ENCODE data around the gene ST6GALNAC2. TPM values are rescaled to one million over a fixed set of nuclear protein-coding genes. Genes with fewer than 3 reads are reported as not detected.
"Not testable (repeated sequence)": the region's sequence is repeated elsewhere in the genome, so short reads cannot be mapped to it uniquely, and the experiment has no call there.

Gene ST6GALNAC2
- total and polyA plus RNA-seq, 2 experiments from 2014 or later: 0.31 TPM; not detected in 1

GRCh38 chr17:76560877-76561221 is 24.8 kb downstream of the ST6GALNAC2 start:
- H3K4me3 ChIP-seq: peak overlapping the region; percentile 97
- H3K27ac ChIP-seq (ENCODE audit: low read depth): peak overlapping the region; percentile 89
- peaks cover 37% of the 10 kb centered on the region for H3K36me3 ChIP-seq (ENCODE audit: insufficient read depth)
- peaks cover 53% of the 10 kb centered on the region for H3K79me2 ChIP-seq (replicated peaks; ENCODE audit: insufficient read depth)
- no peak for ATAC-seq
- peaks cover 41% of the 10 kb centered on the region for H4K20me1 ChIP-seq (replicated peaks; ENCODE audit: insufficient read depth)
- H3K4me1 ChIP-seq (ENCODE audit: insufficient read depth): peaks cover 38% of the 10 kb centered on the region
- H3F3A ChIP-seq (replicated peaks; ENCODE audit: low read depth): peaks cover 43% of the 10 kb centered on the region
- H3K36me3 Mint-ChIP-seq (ENCODE audit: low read depth): peaks cover 80% of the 10 kb centered on the region
- peak overlapping the region; percentile 99 for H3K4me3 Mint-ChIP-seq
- TF ChIP-seq ZNF114 (CRISPR knock-in tag; IDR thresholded peaks at IDR 0.05) (no peak), ZNF331 (CRISPR knock-in tag; IDR thresholded peaks at IDR 0.05; ENCODE audit: low read depth) (no peak), POLR2AphosphoS5 (IDR thresholded peaks at IDR 0.05; ENCODE audit: low read depth) (no peak), STAT1 (IDR thresholded peaks at IDR 0.05; ENCODE audit: unreplicated experiment) (no peak)
- H2AFZ ChIP-seq: no peak overlapping the region
- peak overlapping the region; percentile 96 for H3K4me2 ChIP-seq
- H3K4me1 Mint-ChIP-seq: peaks cover 42% of the 10 kb centered on the region
- H3K27ac Mint-ChIP-seq: 0 out of 2 replicates have a peak overlapping the region, but pooled peaks have one; percentile 35
- H3K27me3 Mint-ChIP-seq (ENCODE audit: insufficient read depth, low read depth, poor library complexity): peaks cover 12% of the 10 kb centered on the region
- no peak for DNase-seq (ENCODE audit: low spot score)
- no peaks in the 10 kb centered on the region for H3K9me3 Mint-ChIP-seq
- H3K27me3 ChIP-seq (ENCODE audit: insufficient read depth): no peaks in the 10 kb centered on the region
- no peaks in the 10 kb centered on the region for H3K9me2 ChIP-seq (ENCODE audit: insufficient read depth)

DNA sequence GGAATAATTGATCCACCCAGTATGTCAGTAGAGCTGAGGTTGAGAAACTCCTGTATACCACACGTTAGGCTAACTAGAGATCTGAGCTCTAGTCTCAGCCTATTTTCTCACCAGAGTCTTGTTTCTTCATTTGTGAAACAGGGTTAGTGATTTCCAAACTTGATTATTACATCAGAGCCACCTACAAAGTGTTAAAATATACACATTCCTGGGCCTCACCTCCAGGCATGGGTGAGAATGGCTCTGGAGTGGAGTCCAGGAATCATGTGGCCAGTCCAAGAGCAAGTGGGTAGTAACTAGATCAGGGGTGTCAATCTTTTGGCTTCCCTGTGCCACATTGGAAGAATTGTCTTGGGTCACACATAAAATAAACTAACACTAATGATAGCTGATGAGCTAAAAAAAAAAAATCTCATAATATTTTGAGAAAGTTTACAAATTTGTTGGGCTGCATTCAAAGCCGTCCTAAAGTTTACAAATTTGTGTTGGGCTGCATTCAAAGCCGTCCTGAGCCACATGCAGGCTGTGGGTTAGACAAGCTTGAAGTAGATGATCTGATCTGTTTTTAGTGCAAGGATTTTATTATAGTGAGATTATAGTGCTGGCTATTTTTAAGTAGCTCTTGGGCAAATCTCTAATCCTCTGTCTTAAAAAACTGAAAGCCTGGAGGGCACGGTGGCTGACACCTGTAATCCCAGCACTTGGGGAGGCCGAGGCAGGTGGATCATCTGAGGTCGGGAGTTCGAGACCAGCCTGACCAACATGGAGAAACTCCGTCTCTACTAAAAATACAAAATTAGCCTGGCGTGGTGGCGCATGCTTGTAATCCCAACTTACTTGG is 25.4 kb downstream of the ST6GALNAC2 start:
- Mint-ChIP-seq H3K27me3 (ENCODE audit: insufficient read depth, low read depth, poor library complexity) (peaks cover 12% of the 10 kb centered on the region), H3K4me1 (peaks cover 40% of the 10 kb centered on the region), H3K4me3 (peak overlapping the region; percentile 99), H3K9me3 (no peaks in the 10 kb centered on the region), H3K27ac (peak overlapping the region; percentile 35; the same call in 1 of the 2 replicates), H3K36me3 (ENCODE audit: low read depth) (peaks cover 74% of the 10 kb centered on the region)
- H3K9me2 ChIP-seq (ENCODE audit: insufficient read depth): no peaks in the 10 kb centered on the region
- no peak overlapping the region for H2AFZ ChIP-seq
- H3K4me1 ChIP-seq (ENCODE audit: insufficient read depth): peaks cover 35% of the 10 kb centered on the region
- DNase-seq (ENCODE audit: low spot score) (no peak), ATAC-seq (no peak)
- H3K27me3 ChIP-seq (ENCODE audit: insufficient read depth): no peaks in the 10 kb centered on the region
- H3K36me3 ChIP-seq (ENCODE audit: insufficient read depth): peaks cover 34% of the 10 kb centered on the region
- peaks cover 53% of the 10 kb centered on the region for H3K79me2 ChIP-seq (replicated peaks; ENCODE audit: insufficient read depth)
- peak overlapping the region; percentile 96 for H3K4me2 ChIP-seq
- TF ChIP-seq NANOG (IDR thresholded peaks at IDR 0.05; ENCODE audit: borderline replicate concordance) (no peak), REST (IDR thresholded peaks at IDR 0.05; ENCODE audit: unreplicated experiment) (no peak), CTCF (conservative IDR thresholded peaks at IDR 0.05; ENCODE audit: low read depth in 2 of 2) (no peak), ZNF331 (CRISPR knock-in tag; IDR thresholded peaks at IDR 0.05; ENCODE audit: low read depth) (no peak), ZNF114 (CRISPR knock-in tag; IDR thresholded peaks at IDR 0.05) (no peak), EZH2phosphoT487 (IDR thresholded peaks at IDR 0.05; ENCODE audit: unreplicated experiment) (no peak), JUNB (IDR thresholded peaks at IDR 0.05; ENCODE audit: unreplicated experiment) (no peak)
- TF ChIP-seq, protein P1, sequence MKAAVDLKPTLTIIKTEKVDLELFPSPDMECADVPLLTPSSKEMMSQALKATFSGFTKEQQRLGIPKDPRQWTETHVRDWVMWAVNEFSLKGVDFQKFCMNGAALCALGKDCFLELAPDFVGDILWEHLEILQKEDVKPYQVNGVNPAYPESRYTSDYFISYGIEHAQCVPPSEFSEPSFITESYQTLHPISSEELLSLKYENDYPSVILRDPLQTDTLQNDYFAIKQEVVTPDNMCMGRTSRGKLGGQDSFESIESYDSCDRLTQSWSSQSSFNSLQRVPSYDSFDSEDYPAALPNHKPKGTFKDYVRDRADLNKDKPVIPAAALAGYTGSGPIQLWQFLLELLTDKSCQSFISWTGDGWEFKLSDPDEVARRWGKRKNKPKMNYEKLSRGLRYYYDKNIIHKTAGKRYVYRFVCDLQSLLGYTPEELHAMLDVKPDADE (IDR thresholded peaks at IDR 0.05): no peak
- peaks cover 39% of the 10 kb centered on the region for H3F3A ChIP-seq (replicated peaks; ENCODE audit: low read depth)
- peak overlapping the region; percentile 89 for H3K27ac ChIP-seq (ENCODE audit: low read depth)
- H4K20me1 ChIP-seq (replicated peaks; ENCODE audit: insufficient read depth): peaks cover 41% of the 10 kb centered on the region
- H3K4me3 ChIP-seq: peak overlapping the region; percentile 97

DNA sequence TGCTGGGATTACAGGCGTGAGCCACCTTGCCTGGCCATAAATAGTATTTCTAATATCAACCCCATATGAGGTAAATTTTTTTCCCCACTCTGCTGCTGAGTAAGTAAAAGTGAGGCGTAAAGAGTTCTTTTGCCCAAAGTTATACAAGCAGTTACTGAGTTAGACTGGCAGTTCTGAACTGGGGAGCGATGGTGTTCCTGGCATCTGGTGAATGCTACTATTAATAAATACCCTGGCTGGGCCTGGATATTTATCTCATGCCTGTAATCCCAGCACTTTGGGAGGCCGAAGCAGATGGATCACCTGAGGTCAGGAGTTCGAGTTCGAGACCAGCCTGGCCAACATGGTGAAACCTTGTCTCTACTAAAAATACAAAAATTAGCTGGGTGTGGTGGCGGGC is 26.2 kb downstream of the ST6GALNAC2 start:
- peaks cover 12% of the 10 kb centered on the region for H3K27me3 Mint-ChIP-seq (ENCODE audit: insufficient read depth, low read depth, poor library complexity)
- peaks cover 34% of the 10 kb centered on the region for H3K36me3 ChIP-seq (ENCODE audit: insufficient read depth)
- peak overlapping the region; percentile 96 for H3K4me2 ChIP-seq
- H3K27me3 ChIP-seq (ENCODE audit: insufficient read depth); ATAC-seq; H3K9me3 Mint-ChIP-seq; H3K9me2 ChIP-seq (ENCODE audit: insufficient read depth); DNase-seq (ENCODE audit: low spot score); H2AFZ ChIP-seq: not testable (repeated sequence)
- H3K4me3 Mint-ChIP-seq: peak overlapping the region; percentile 99
- H3K27ac Mint-ChIP-seq: peak overlapping the region; percentile 84; the same call in 1 of the 2 replicates
- H3K36me3 Mint-ChIP-seq (ENCODE audit: low read depth): peaks cover 66% of the 10 kb centered on the region
- H3K4me1 Mint-ChIP-seq: peaks cover 40% of the 10 kb centered on the region
- peak overlapping the region; percentile 89 for H3K27ac ChIP-seq (ENCODE audit: low read depth)
- H3K4me1 ChIP-seq (ENCODE audit: insufficient read depth): peaks cover 35% of the 10 kb centered on the region
- H3K79me2 ChIP-seq (replicated peaks; ENCODE audit: insufficient read depth): peaks cover 53% of the 10 kb centered on the region
- peaks cover 41% of the 10 kb centered on the region for H4K20me1 ChIP-seq (replicated peaks; ENCODE audit: insufficient read depth)
- H3F3A ChIP-seq (replicated peaks; ENCODE audit: low read depth): peaks cover 39% of the 10 kb centered on the region
- peak overlapping the region; percentile 97 for H3K4me3 ChIP-seq

All from GM23338 (cell line).